Lung (tissue), 12 donors: ENCODE results near the gene ADAMTS5. TPM values are rescaled to one million over a fixed set of nuclear protein-coding genes. Genes with fewer than 3 reads are reported as not detected.

ENCODE experiments used
- ATAC-seq: fragments of 200-7000 bp; cut with Tn5 transposase; one replicate; pipeline ENCODE4 v1.9.1; 2020; ENCODE audit warnings: moderate number of reproducible peaks; ENCODE audit not compliant: insufficient read depth, low FRiP score
- DNase-seq, 3 donors: peaks; one replicate each; pipeline ENCODE4 v3.0.0-alpha.2; 2013 to 2017
- H3K27ac ChIP-seq, 2 donors: one replicate each; pipeline ENCODE4 v1.5.1; 2013; ENCODE audit warnings: mild to moderate bottlenecking in 2 of 2, moderate library complexity in 2 of 2, control low read depth in 1 of 2, inconsistent platforms in 1 of 2, low read depth in 1 of 2, low read length in 1 of 2
- H3K27me3 ChIP-seq, 3 donors: one replicate each; pipeline ENCODE4 v1.5.1; 2013; ENCODE audit warnings: low read length in 2 of 3; ENCODE audit not compliant: control insufficient read depth in 3 of 3, insufficient read depth in 3 of 3
- H3K36me3 ChIP-seq, 4 donors: one replicate each; pipeline ENCODE4 v1.5.1; 2013; ENCODE audit warnings: low read length in 4 of 4, mild to moderate bottlenecking in 1 of 4, moderate library complexity in 1 of 4; ENCODE audit not compliant: control insufficient read depth in 4 of 4, insufficient read depth in 4 of 4
- H3K4me1 ChIP-seq, 5 donors: one replicate each; pipeline ENCODE4 v1.5.1; 2013; ENCODE audit warnings: low read length in 5 of 5, mild to moderate bottlenecking in 2 of 5, moderate library complexity in 1 of 5; ENCODE audit not compliant: control insufficient read depth in 5 of 5, insufficient read depth in 5 of 5
- H3K4me3 ChIP-seq: one replicate; pipeline ENCODE4 v1.5.1; 2013; ENCODE audit warnings: mild to moderate bottlenecking, control low read depth, moderate library complexity
- H3K9ac ChIP-seq, 2 donors: one replicate each; pipeline ENCODE4 v1.5.1; 2013; ENCODE audit warnings: low read length in 2 of 2, control low read depth in 1 of 2; ENCODE audit not compliant: insufficient read depth in 1 of 2
- H3K9me3 ChIP-seq, 4 donors: one replicate each; pipeline ENCODE4 v1.5.1; 2013; ENCODE audit warnings: low read length in 3 of 4, mild to moderate bottlenecking in 1 of 4, moderate library complexity in 1 of 4; ENCODE audit not compliant: control insufficient read depth in 4 of 4, insufficient read depth in 3 of 4
- whole genome bisulfite sequencing, 2 donors: extraction: QIAGEN DNeasy Blood & Tissue Kit; methylation state at CpG; one replicate each; pipeline ENCODE4 v1.1.7; 2013; 5-methylcytosine and 5-hydroxymethylcytosine counted together
- polyA plus RNA-seq, 2 donors: library from polyadenylated mRNA; stranded (reverse); fragments of 200-250 nt; gene quantifications; one replicate each; pipeline ENCODE4 v1.2.1, GENCODE V29; 2013
- total RNA-seq, 2 donors: library from RNA; depleted of rRNA in 1 of 2; stranded (reverse); fragments of >200 nt in 1 of 2; gene quantifications; one replicate each; pipeline ENCODE4 v1.2.1, GENCODE V29; 2014 to 2021
- TF ChIP-seq, protein P1 (sequence below): IDR thresholded peaks from 2 replicates; pipeline ENCODE4 v1.5.1; 2012; ENCODE audit warnings: mild to moderate bottlenecking; ENCODE audit errors: control extremely low read depth, extremely low read depth
- donor health status: control.
- donor health status: control.
- donor health status: Bipolar disorder and iron deficiency.
- donor health status: healthy.
- donor health status: DM: yes; HTN: yes; CAD: no.

Gene ADAMTS5
- total and polyA plus RNA-seq, 4 donors, result 0.59 to 22.2 (median 2.8) TPM

- TF ChIP-seq, protein P1, sequence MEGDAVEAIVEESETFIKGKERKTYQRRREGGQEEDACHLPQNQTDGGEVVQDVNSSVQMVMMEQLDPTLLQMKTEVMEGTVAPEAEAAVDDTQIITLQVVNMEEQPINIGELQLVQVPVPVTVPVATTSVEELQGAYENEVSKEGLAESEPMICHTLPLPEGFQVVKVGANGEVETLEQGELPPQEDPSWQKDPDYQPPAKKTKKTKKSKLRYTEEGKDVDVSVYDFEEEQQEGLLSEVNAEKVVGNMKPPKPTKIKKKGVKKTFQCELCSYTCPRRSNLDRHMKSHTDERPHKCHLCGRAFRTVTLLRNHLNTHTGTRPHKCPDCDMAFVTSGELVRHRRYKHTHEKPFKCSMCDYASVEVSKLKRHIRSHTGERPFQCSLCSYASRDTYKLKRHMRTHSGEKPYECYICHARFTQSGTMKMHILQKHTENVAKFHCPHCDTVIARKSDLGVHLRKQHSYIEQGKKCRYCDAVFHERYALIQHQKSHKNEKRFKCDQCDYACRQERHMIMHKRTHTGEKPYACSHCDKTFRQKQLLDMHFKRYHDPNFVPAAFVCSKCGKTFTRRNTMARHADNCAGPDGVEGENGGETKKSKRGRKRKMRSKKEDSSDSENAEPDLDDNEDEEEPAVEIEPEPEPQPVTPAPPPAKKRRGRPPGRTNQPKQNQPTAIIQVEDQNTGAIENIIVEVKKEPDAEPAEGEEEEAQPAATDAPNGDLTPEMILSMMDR, result no peak
- H3K4me1 ChIP-seq, result peaks cover 0 to 22% (median 2%) of the 10 kb centered on the region in 5 donors
- H3K36me3 ChIP-seq, result no peaks in the 10 kb centered on the region
- WGBS, 2 donors, result 70% methylated on average over 6 of the region's 6 CpGs
- no peaks in the 10 kb centered on the region for H3K9me3 ChIP-seq
- DNase-seq, result no peak
- no peak overlapping the region for H3K27ac ChIP-seq
- H3K4me3 ChIP-seq, result no peak overlapping the region
- no peaks in the 10 kb centered on the region for H3K27me3 ChIP-seq
- no peak overlapping the region for H3K9ac ChIP-seq
- ATAC-seq, result no peak
Observed at GRCh38 chr21:26946744-26947446, 20.0 kb downstream of the ADAMTS5 start.

GRCh38 chr21:26945916-26946675, 20.8 kb downstream of the ADAMTS5 start:
- no peak overlapping the region for H3K27ac ChIP-seq
- ATAC-seq (peak; percentile 66), DNase-seq (peak in 2 of 3 donors; percentile 27 to 55)
- H3K9me3 ChIP-seq, result no peaks in the 10 kb centered on the region
- TF ChIP-seq, protein P1, result no peak
- H3K4me3 ChIP-seq, result no peak overlapping the region
- WGBS, 2 donors, result 42 to 63% methylated on average over 13 of the region's 13 CpGs
- no peaks in the 10 kb centered on the region for H3K36me3 ChIP-seq
- H3K9ac ChIP-seq, result no peak overlapping the region
- H3K27me3 ChIP-seq, result no peaks in the 10 kb centered on the region
- H3K4me1 ChIP-seq, result peaks cover 0 to 20% (median 2%) of the 10 kb centered on the region in 5 donors

DNA sequence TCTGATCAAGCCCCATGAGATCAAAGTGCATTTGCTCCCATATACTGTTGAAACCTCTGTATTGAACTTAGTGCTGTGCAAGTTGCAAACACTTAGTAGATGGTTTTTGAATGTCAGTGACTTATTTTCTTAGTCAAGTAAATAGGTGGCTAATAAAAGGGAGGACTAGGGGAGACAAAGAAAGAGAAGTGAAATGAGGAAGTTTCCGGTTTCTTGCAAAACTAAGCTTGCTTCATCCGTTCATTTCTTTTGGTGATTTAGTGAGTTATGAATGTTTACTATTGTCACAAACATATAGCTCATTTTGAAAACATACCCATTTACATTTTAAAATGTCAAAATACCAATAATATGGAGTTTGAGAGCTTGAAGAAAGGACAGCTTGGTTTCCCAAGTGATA, 23.0 kb downstream of the ADAMTS5 start:
- Histone ChIP-seq H3K4me1 (peaks cover 0 to 35% (median 11%) of the 10 kb centered on the region in 5 donors), H3K9ac (no peak overlapping the region), H3K27ac (no peak overlapping the region), H3K9me3 (no peaks in the 10 kb centered on the region), H3K27me3 (no peaks in the 10 kb centered on the region), H3K36me3 (no peaks in the 10 kb centered on the region), H3K4me3 (no peak overlapping the region)
- DNase-seq, result no peak
- TF ChIP-seq, protein P1, result no peak
- no peak for ATAC-seq
- 30 to 61% methylated on average over 2 of the region's 2 CpGs for WGBS, 2 donors
